ENCODE measurements around the gene SPRR5.

GRCh38 chr1:152953761-152954160 lies 6.8 kb downstream of the SPRR5 start:
- TF ChIP-seq, protein P1, sequence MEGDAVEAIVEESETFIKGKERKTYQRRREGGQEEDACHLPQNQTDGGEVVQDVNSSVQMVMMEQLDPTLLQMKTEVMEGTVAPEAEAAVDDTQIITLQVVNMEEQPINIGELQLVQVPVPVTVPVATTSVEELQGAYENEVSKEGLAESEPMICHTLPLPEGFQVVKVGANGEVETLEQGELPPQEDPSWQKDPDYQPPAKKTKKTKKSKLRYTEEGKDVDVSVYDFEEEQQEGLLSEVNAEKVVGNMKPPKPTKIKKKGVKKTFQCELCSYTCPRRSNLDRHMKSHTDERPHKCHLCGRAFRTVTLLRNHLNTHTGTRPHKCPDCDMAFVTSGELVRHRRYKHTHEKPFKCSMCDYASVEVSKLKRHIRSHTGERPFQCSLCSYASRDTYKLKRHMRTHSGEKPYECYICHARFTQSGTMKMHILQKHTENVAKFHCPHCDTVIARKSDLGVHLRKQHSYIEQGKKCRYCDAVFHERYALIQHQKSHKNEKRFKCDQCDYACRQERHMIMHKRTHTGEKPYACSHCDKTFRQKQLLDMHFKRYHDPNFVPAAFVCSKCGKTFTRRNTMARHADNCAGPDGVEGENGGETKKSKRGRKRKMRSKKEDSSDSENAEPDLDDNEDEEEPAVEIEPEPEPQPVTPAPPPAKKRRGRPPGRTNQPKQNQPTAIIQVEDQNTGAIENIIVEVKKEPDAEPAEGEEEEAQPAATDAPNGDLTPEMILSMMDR (IDR thresholded peaks at IDR 0.05) = no peak
- TF ChIP-seq POLR2A (IDR thresholded peaks at IDR 0.05) = no peak
